ENCODE data around the gene TMSB4X. TPM values are rescaled to one million over a fixed set of nuclear protein-coding genes. Genes with fewer than 3 reads are reported as not detected.

TMSB4X gene
- total RNA-seq, 1 experiment from 2014 or later, result 1,095 TPM

DNA sequence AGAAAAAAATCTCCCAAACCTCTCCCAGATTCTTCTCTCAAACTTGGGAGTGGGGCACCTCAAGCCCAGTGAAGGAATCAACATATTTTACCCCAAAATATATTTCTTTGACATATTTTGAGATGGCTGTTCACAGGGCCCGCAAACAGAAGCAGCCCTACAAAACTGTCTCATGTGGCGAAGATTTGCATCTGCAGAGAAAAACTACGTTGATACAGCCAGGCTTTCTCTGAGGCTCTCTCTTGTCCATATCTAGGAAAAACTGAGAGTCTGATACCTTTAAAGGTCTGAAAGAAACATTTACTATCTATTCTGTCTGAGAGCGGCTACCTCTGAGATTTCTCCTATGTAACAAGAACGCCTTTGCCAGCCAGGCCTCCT lies 23.3 kb upstream of the TMSB4X start:
- Histone ChIP-seq H3K27me3 (replicated peaks; ENCODE audit: control insufficient read depth, insufficient read depth, low read length) (no peaks in the 10 kb centered on the region), H3K9me3 (no peaks in the 10 kb centered on the region), H3K4me3 (ENCODE audit: low read depth, low read length) (no peak overlapping the region), H3K36me3 (ENCODE audit: control insufficient read depth, insufficient read depth, low read length) (no peaks in the 10 kb centered on the region), H3K4me1 (peaks cover 22% of the 10 kb centered on the region)
- no peak for DNase-seq
- no peak overlapping the region for H3K27ac Mint-ChIP-seq (ENCODE audit: unreplicated experiment)
- H3K4me1 Mint-ChIP-seq (ENCODE audit: low read depth, unreplicated experiment), result no peaks in the 10 kb centered on the region
- TF ChIP-seq, protein P1, sequence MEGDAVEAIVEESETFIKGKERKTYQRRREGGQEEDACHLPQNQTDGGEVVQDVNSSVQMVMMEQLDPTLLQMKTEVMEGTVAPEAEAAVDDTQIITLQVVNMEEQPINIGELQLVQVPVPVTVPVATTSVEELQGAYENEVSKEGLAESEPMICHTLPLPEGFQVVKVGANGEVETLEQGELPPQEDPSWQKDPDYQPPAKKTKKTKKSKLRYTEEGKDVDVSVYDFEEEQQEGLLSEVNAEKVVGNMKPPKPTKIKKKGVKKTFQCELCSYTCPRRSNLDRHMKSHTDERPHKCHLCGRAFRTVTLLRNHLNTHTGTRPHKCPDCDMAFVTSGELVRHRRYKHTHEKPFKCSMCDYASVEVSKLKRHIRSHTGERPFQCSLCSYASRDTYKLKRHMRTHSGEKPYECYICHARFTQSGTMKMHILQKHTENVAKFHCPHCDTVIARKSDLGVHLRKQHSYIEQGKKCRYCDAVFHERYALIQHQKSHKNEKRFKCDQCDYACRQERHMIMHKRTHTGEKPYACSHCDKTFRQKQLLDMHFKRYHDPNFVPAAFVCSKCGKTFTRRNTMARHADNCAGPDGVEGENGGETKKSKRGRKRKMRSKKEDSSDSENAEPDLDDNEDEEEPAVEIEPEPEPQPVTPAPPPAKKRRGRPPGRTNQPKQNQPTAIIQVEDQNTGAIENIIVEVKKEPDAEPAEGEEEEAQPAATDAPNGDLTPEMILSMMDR (IDR thresholded peaks at IDR 0.05; ENCODE audit: insufficient read depth in 1 of 2, low read depth in 1 of 2, low read length in 1 of 2, severe bottlenecking in 1 of 2, unreplicated experiment in 1 of 2), result no peak
- CTCF ChIA-PET, result no interaction called here
- H3K27me3 Mint-ChIP-seq (ENCODE audit: insufficient read depth, unreplicated experiment), result no peaks in the 10 kb centered on the region
- H3K9me3 Mint-ChIP-seq (ENCODE audit: unreplicated experiment), result no peaks in the 10 kb centered on the region
- no peak overlapping the region for H3K4me3 Mint-ChIP-seq (ENCODE audit: unreplicated experiment)
- POLR2A ChIA-PET, result no interaction called here
- intact Hi-C loops (cut with micrococcal nuclease; ENCODE audit: unreplicated experiment), result no loop called here
- no peaks in the 10 kb centered on the region for H3K36me3 Mint-ChIP-seq (ENCODE audit: insufficient read depth, unreplicated experiment)
- BruUV-seq (replicated peaks), result no TSS peak

DNA sequence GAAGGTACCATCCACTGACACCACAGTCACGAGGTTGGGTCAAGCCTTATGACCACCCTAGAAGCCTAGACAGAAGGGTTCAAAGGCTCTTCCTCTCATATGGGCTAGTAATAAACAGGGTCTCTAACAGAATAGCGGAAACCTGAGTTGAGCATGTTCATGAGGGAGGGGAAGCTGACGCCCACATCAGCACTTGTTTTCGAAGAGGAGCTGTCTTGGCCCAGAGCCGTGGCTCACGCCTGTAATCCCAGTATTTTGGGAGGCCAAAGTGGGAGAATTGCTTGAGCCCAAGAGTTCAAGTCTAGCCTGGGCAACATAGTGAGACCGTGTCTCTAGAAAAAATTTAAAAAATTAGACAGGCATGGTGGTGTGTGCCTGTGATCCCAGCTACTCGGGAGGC lies 21.5 kb upstream of the TMSB4X start:
- CTCF ChIA-PET, result no interaction called here
- Histone ChIP-seq H3K27me3 (replicated peaks; ENCODE audit: control insufficient read depth, insufficient read depth, low read length) (no peaks in the 10 kb centered on the region), H3K4me3 (ENCODE audit: low read depth, low read length) (no peak overlapping the region), H3K36me3 (ENCODE audit: control insufficient read depth, insufficient read depth, low read length) (no peaks in the 10 kb centered on the region), H3K9me3 (no peaks in the 10 kb centered on the region), H3K4me1 (peaks cover 10% of the 10 kb centered on the region)
- Mint-ChIP-seq H3K27ac (ENCODE audit: unreplicated experiment) (no peak overlapping the region), H3K9me3 (ENCODE audit: unreplicated experiment) (no peaks in the 10 kb centered on the region), H3K36me3 (ENCODE audit: insufficient read depth, unreplicated experiment) (no peaks in the 10 kb centered on the region), H3K27me3 (ENCODE audit: insufficient read depth, unreplicated experiment) (no peaks in the 10 kb centered on the region), H3K4me3 (ENCODE audit: unreplicated experiment) (no peak overlapping the region), H3K4me1 (ENCODE audit: low read depth, unreplicated experiment) (no peaks in the 10 kb centered on the region)
- intact Hi-C loops (cut with micrococcal nuclease; ENCODE audit: unreplicated experiment), result no loop called here
- TF ChIP-seq, protein P1 (IDR thresholded peaks at IDR 0.05; ENCODE audit: insufficient read depth in 1 of 2, low read depth in 1 of 2, low read length in 1 of 2, severe bottlenecking in 1 of 2, unreplicated experiment in 1 of 2), result no peak
- POLR2A ChIA-PET, result no interaction called here
- DNase-seq, result no peak
- no TSS peak for BruUV-seq (replicated peaks)

DNA sequence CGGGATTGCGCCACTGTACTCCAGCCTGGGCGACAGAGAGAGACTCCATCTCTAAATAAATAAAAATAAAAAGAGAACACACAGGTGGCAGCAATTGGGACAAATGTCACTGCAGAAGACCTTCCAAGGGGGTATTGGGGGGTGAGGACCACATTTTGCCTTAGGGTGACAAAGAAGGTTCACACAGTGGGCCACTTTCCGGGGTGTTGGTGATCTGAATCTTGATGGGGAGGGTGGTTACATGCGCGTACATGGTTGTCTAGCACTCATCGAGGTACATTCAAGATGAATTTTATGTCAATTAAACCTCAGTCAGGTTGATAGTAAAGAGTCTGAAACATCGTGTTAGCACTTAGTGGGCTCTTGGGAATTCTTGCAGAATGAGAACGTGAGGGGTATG lies 20.5 kb upstream of the TMSB4X start:
- intact Hi-C loops (cut with micrococcal nuclease; ENCODE audit: unreplicated experiment), result no loop called here
- BruUV-seq (replicated peaks), result no TSS peak
- no peak overlapping the region for H3K4me3 ChIP-seq (ENCODE audit: low read depth, low read length)
- no peaks in the 10 kb centered on the region for H3K9me3 ChIP-seq
- no peak for DNase-seq
- Mint-ChIP-seq H3K27ac (ENCODE audit: unreplicated experiment) (no peak overlapping the region), H3K27me3 (ENCODE audit: insufficient read depth, unreplicated experiment) (no peaks in the 10 kb centered on the region), H3K9me3 (ENCODE audit: unreplicated experiment) (no peaks in the 10 kb centered on the region), H3K36me3 (ENCODE audit: insufficient read depth, unreplicated experiment) (no peaks in the 10 kb centered on the region), H3K4me3 (ENCODE audit: unreplicated experiment) (no peak overlapping the region), H3K4me1 (ENCODE audit: low read depth, unreplicated experiment) (no peaks in the 10 kb centered on the region)
- ChIA-PET POLR2A (no interaction called here), CTCF (no interaction called here)
- H3K36me3 ChIP-seq (ENCODE audit: control insufficient read depth, insufficient read depth, low read length), result no peaks in the 10 kb centered on the region
- no peaks in the 10 kb centered on the region for H3K27me3 ChIP-seq (replicated peaks; ENCODE audit: control insufficient read depth, insufficient read depth, low read length)
- H3K4me1 ChIP-seq, result 0 out of 2 replicates have a peak, but pooled peaks cover 6% of the 10 kb centered on the region
- TF ChIP-seq, protein P1 (IDR thresholded peaks at IDR 0.05; ENCODE audit: insufficient read depth in 1 of 2, low read depth in 1 of 2, low read length in 1 of 2, severe bottlenecking in 1 of 2, unreplicated experiment in 1 of 2), result no peak
